Measurements from ENCODE around the gene CREBZF. TPM values are rescaled to one million over a fixed set of nuclear protein-coding genes. Genes with fewer than 3 reads are reported as not detected.

Gene CREBZF
- total RNA-seq, result 39.6 TPM
- long read RNA-seq, full-length matches to known transcripts, result 74 of 112 reads
- long read RNA-seq, partial matches to known transcripts, result 33 of 112 reads
- long read RNA-seq, other reads (novel, unspliced or antisense), result 5 of 112 reads

- intact Hi-C loops (cut with DNase I), result no loop called here
- peaks cover 39% of the 10 kb centered on the region for H3K4me1 ChIP-seq
- peak; percentile 97 to 98 for ATAC-seq
- peak within 1 kb of the TSS; percentile 98 for H3K27ac ChIP-seq
- peaks cover 32% of the 10 kb centered on the region for H3K36me3 ChIP-seq
- no peaks in the 10 kb centered on the region for H3K9me3 ChIP-seq
- peak; percentile 94 for DNase-seq
- peak within 1 kb of the TSS; percentile 93 for H3K4me3 ChIP-seq
- H3K27me3 ChIP-seq (ENCODE audit: low read depth), result no peaks in the 10 kb centered on the region
- TF ChIP-seq CTCF (IDR thresholded peaks at IDR 0.05), result no peak
These were observed at the start of gene CREBZF for GRCh38 chr11:85664615-85665481. Gene CREBZF, minus strand, starts transcription at chr11:85665129. Its CDS starts 254 bp downstream, at chr11:85664875.

- intact Hi-C loops (cut with DNase I), result no loop called here
- Histone ChIP-seq H3K27ac (no peak overlapping the region), H3K4me3 (no peak overlapping the region), H3K9me3 (no peaks in the 10 kb centered on the region), H3K36me3 (no peaks in the 10 kb centered on the region), H3K27me3 (ENCODE audit: low read depth) (no peaks in the 10 kb centered on the region), H3K4me1 (no peaks in the 10 kb centered on the region)
- ATAC-seq (no peak), DNase-seq (no peak)
- no peak for TF ChIP-seq CTCF (IDR thresholded peaks at IDR 0.05)
These were observed 48.0 kb upstream of the CREBZF start for GRCh38 chr11:85712953-85713352.

- TF ChIP-seq CTCF (IDR thresholded peaks at IDR 0.05), result no peak
- Histone ChIP-seq H3K27ac (no peak overlapping the region), H3K4me1 (no peaks in the 10 kb centered on the region), H3K9me3 (no peaks in the 10 kb centered on the region), H3K27me3 (ENCODE audit: low read depth) (no peaks in the 10 kb centered on the region), H3K4me3 (no peak overlapping the region), H3K36me3 (no peaks in the 10 kb centered on the region)
- DNase-seq (no peak), ATAC-seq (no peak)
- intact Hi-C loops (cut with DNase I), result no loop called here
These were observed 46.0 kb upstream of the CREBZF start for GRCh38 chr11:85710917-85711316.

- no peak for ATAC-seq
- no peak for DNase-seq
- no peak overlapping the region for H3K27ac ChIP-seq
- H3K27me3 ChIP-seq (ENCODE audit: low read depth), result no peaks in the 10 kb centered on the region
- intact Hi-C loops (cut with DNase I), result no loop called here
- no peaks in the 10 kb centered on the region for H3K9me3 ChIP-seq
- no peak for TF ChIP-seq CTCF (IDR thresholded peaks at IDR 0.05)
- H3K4me1 ChIP-seq, result no peaks in the 10 kb centered on the region
- no peaks in the 10 kb centered on the region for H3K36me3 ChIP-seq
- no peak overlapping the region for H3K4me3 ChIP-seq
These were observed 45.2 kb upstream of the CREBZF start for GRCh38 chr11:85709941-85710702.

GRCh38 chr11:85705800-85706199, 40.9 kb upstream of the CREBZF start:
- no peaks in the 10 kb centered on the region for H3K27me3 ChIP-seq (ENCODE audit: low read depth)
- no peaks in the 10 kb centered on the region for H3K36me3 ChIP-seq
- no peak overlapping the region for H3K4me3 ChIP-seq
- no peaks in the 10 kb centered on the region for H3K9me3 ChIP-seq
- no peak for DNase-seq
- intact Hi-C loops (cut with DNase I), result no loop called here
- ATAC-seq, result no peak
- H3K27ac ChIP-seq, result no peak overlapping the region
- no peaks in the 10 kb centered on the region for H3K4me1 ChIP-seq
- no peak for TF ChIP-seq CTCF (IDR thresholded peaks at IDR 0.05)

Measured in lower lobe of right lung (tissue), 2 donors.